Activated CD8-positive, alpha-beta T cell treated with anti-CD3 and anti-CD28 coated beads for 36 hours (primary cell): ENCODE data around the gene KRT16. TPM values are rescaled to one million over a fixed set of nuclear protein-coding genes. Genes with fewer than 3 reads are reported as not detected.
"Not testable (repeated sequence)": the region's sequence is repeated elsewhere in the genome, so short reads cannot be mapped to it uniquely, and the experiment has no call there.

Source experiments
- ATAC-seq: fragments of 200-7000 bp; cut with Tn5 transposase; one replicate; pipeline ENCODE4 v1.10.0; 2021; ENCODE audit warnings: mild to moderate bottlenecking, moderate library complexity
- CTCF ChIA-PET: fragments of 350-600 bp; sonication (Branson Sonifier 250); formaldehyde crosslinking; loops from one replicate; lab custom pipeline; 2021; ENCODE audit warnings: antibody characterized with exemption; lab: Charles Lee
- POLR2A ChIA-PET: fragments of 350-600 bp; sonication (Branson Sonifier 250); formaldehyde crosslinking; loops from one replicate; lab custom pipeline; 2021; ENCODE audit warnings: antibody characterized with exemption; lab: Charles Lee
- DNase-seq: peaks from one replicate; pipeline ENCODE4 v3.0.0-alpha.2; 2020
- H3K27ac Mint-ChIP-seq: one replicate; pipeline ENCODE4 v1.8.0; 2021; ENCODE audit warnings: mild to moderate bottlenecking, mixed read lengths
- H3K27me3 Mint-ChIP-seq: one replicate; pipeline ENCODE4 v1.8.0; 2021; ENCODE audit warnings: mixed read lengths
- H3K36me3 Mint-ChIP-seq: one replicate; pipeline ENCODE4 v1.8.0; 2021; ENCODE audit warnings: low read depth, mixed read lengths
- H3K4me1 Mint-ChIP-seq: one replicate; pipeline ENCODE4 v1.8.0; 2021; ENCODE audit warnings: low read depth, mixed read lengths
- H3K4me3 Mint-ChIP-seq: one replicate; pipeline ENCODE4 v1.8.0; 2021; ENCODE audit warnings: mild to moderate bottlenecking, moderate library complexity, mixed read lengths
- H3K9me3 Mint-ChIP-seq: one replicate; pipeline ENCODE4 v1.8.0; 2021; ENCODE audit warnings: mixed read lengths
- CTCF ChIP-seq: fragments of 200-600 bp; IDR thresholded peaks from one replicate; pipeline ENCODE4 v1.8.0; 2022; ENCODE audit warnings: antibody characterized with exemption, mild to moderate bottlenecking
- intact Hi-C: fragments of 100-400 bp; cut with micrococcal nuclease; formaldehyde crosslinking; loops from one replicate; pipeline ENCODE4 v1.10.0; 2022
- total RNA-seq, 2 experiments: library from RNA; stranded (reverse); gene quantifications; one replicate each; pipeline ENCODE4 v1.2.3, GENCODE V29; 2021

The KRT16 gene
- total RNA-seq, 2 experiments from 2014 or later, result not detected

DNA sequence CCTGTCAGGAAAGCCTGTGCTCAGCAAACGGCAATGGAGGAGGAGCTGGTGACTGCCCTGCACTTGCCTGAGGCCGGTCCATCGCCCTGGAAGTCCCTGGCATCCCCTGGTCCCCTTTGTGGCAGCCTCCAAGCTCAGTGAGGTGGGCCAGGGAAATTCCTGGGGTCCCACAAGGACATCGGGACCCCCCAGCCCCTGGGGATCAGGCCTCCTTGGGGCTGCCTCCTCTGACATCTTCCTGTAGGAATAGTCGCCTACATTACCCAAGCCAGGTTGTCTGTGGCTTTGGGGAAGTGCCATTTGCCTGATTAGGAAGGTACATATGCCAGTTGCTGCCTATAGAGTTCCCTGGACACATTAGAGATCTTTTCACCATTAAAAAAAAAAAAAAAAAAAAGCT, 33.6 kb downstream of the KRT16 start:
- ChIA-PET POLR2A (no interaction called here), CTCF (interaction anchor here (0.9 to 2.5 kb wide), 9 partner anchors 8 to 88 kb away, joined by 3 to 16 read pairs (median 5); partner anchors contain the start of gene KRT19)
- intact Hi-C loops, result no loop called here
- Mint-ChIP-seq H3K27me3 (peaks cover 38% of the 10 kb centered on the region), H3K4me1 (no peaks in the 10 kb centered on the region), H3K27ac (no peak overlapping the region), H3K36me3 (no peaks in the 10 kb centered on the region), H3K9me3 (no peaks in the 10 kb centered on the region), H3K4me3 (no peak overlapping the region)
- no peak for TF ChIP-seq CTCF
- no peak for ATAC-seq
- DNase-seq, result no peak

DNA sequence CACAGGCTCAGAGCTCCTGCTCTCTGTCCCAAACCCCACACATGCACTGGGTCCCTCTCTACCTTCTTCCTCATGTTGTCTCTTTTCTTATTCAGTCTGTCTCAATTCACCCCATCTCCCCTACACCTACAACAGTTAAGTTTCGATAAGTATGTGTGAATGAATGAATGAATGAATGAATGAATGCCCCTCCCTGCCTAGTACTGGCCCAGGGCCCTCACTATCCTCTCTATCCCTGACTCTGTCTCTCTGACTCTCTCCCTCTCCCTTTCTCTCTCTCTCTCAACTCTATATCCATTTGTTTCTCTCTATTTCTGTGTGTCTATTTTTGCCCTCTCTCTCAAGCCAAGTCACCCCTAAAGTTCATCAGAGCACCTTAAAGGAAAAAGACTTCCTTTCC, 34.0 kb downstream of the KRT16 start:
- Mint-ChIP-seq H3K9me3 (no peaks in the 10 kb centered on the region), H3K27me3 (peaks cover 38% of the 10 kb centered on the region), H3K4me1 (no peaks in the 10 kb centered on the region), H3K27ac (no peak overlapping the region), H3K36me3 (no peaks in the 10 kb centered on the region), H3K4me3 (no peak overlapping the region)
- ChIA-PET POLR2A (interaction anchor here (0.6 kb wide), 1 partner anchor 21 kb away, joined by 4 read pairs; no protein-coding TSS in a partner anchor), CTCF (interaction anchor here (1.0 to 2.5 kb wide), 6 partner anchors 8 to 70 kb away, joined by 3 to 16 read pairs (median 6); no protein-coding TSS in a partner anchor)
- intact Hi-C loops, result no loop called here
- ATAC-seq (no peak), DNase-seq (no peak)
- TF ChIP-seq CTCF, result no peak

GRCh38 chr17:41576740-41577139, 35.8 kb downstream of the KRT16 start:
- H3K27ac Mint-ChIP-seq, H3K4me3 Mint-ChIP-seq, H3K4me1 Mint-ChIP-seq, intact Hi-C loops, POLR2A ChIA-PET, H3K9me3 Mint-ChIP-seq, DNase-seq, H3K36me3 Mint-ChIP-seq, ATAC-seq: not testable (repeated sequence)
- CTCF ChIA-PET, result interaction anchor here (2.0 kb wide), 1 partner anchor 71 kb away, joined by 8 read pairs; no protein-coding TSS in a partner anchor
- peaks cover 42% of the 10 kb centered on the region for H3K27me3 Mint-ChIP-seq

DNA sequence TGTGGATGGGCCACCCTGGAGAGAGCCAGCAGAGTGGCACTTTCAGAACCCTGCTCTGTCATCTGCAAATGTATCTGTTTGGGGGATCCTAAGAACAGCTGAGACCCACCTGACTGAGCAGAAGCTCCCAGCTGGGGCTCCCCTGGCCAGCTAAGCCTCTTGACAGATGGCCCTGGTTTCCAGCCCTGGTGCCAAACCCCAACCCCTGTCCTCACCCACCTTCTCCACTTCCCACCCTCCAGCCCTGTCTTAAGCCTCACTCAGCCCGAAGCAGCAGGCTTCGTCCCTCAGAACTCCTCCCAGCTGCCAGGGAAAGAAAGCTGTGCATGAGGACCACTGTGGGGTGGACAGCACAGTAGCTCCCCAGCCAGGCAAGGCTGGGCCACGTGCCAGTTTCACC, 37.2 kb downstream of the KRT16 start:
- peaks cover 41% of the 10 kb centered on the region for H3K27me3 Mint-ChIP-seq
- CTCF ChIA-PET, result interaction anchor here (0.9 to 2.0 kb wide), 3 partner anchors 73 to 90 kb away, joined by 3 to 8 read pairs (median 3); no protein-coding TSS in a partner anchor
- H3K4me1 Mint-ChIP-seq, result no peaks in the 10 kb centered on the region
- ATAC-seq (no peak), DNase-seq (no peak)
- H3K27ac Mint-ChIP-seq, result no peak overlapping the region
- H3K9me3 Mint-ChIP-seq, result no peaks in the 10 kb centered on the region
- no peaks in the 10 kb centered on the region for H3K36me3 Mint-ChIP-seq
- no peak for TF ChIP-seq CTCF
- POLR2A ChIA-PET, result no interaction called here
- intact Hi-C loops, result no loop called here
- H3K4me3 Mint-ChIP-seq, result no peak overlapping the region

DNA sequence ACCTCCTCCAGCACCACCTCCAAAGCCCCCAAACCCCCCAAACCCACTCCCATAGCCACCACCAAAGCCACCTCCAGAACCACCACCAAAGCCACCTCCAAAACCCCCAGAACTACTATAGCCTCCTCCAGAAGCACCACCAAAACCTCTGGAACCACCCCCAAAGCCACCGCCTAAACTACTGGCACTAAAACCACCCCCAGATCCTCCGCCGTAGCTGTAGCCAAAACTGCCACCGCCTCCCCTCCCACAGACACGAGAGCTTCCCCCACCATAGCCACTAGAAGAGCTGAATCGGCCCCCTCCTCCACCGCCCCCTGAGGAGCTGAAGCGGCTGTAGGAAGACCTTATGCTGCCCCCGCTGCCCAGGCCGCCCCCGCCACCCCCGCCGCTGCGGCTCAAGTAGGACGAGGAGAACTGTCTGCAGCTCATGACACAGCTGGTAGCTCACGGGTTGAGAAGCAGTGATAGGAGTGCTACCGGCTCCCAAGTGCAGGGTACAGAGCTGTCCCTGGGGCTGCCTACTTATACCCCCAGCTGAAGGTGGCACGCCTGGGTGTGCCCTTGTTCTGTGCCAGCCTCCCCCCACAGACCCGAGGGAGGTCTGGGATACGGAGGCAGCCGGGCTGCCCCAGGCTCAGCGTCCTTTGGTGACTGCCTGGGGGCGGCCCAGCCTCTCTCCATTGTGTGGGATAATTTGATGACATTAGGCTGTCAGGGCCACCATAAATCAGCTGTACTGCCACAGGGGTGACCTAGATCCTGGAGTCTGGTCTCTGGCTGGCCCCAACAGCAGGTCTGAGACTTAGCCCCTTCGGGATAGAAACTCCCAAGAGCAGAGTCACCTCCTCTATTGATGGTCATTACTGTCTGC, 40.8 kb downstream of the KRT16 start, which contains the start of gene KRT9:
KRT9 (minus strand) TSS at position 499 of the 874 bp plus-strand sequence; CDS start at position 432, 67 bp downstream.
- DNase-seq (no peak), ATAC-seq (no peak)
- H3K27me3 Mint-ChIP-seq, result peaks cover 23% of the 10 kb centered on the region
- peaks cover 10% of the 10 kb centered on the region for H3K4me1 Mint-ChIP-seq
- ChIA-PET POLR2A (no interaction called here), CTCF (interaction anchor here (1.2 to 4.1 kb wide), 2 partner anchors 7 to 24 kb away, joined by 3 to 12 read pairs; no protein-coding TSS in a partner anchor)
- no peak within 1 kb of the TSS for H3K27ac Mint-ChIP-seq
- intact Hi-C loops, result no loop called here
- no peaks in the 10 kb centered on the region for H3K36me3 Mint-ChIP-seq
- no peak for TF ChIP-seq CTCF
- H3K4me3 Mint-ChIP-seq, result no peak within 1 kb of the TSS
- H3K9me3 Mint-ChIP-seq, result peaks cover 9% of the 10 kb centered on the region
